B cell (primary cell): Measurements from ENCODE around the gene TMEM132A. TPM values are rescaled to one million over a fixed set of nuclear protein-coding genes. Genes with fewer than 3 reads are reported as not detected.

Experiments used
- ATAC-seq: fragments of 200-7000 bp; cut with Tn5 transposase; one replicate; pipeline ENCODE4 v1.10.0; 2021; ENCODE audit warnings: low read depth, mild to moderate bottlenecking, moderate number of reproducible peaks, moderate library complexity
- CTCF ChIA-PET: fragments of 350-600 bp; sonication (Branson Sonifier 250); formaldehyde crosslinking; loops from one replicate; lab custom pipeline; 2021; ENCODE audit warnings: antibody characterized with exemption, inconsistent platforms; lab: Charles Lee
- POLR2A ChIA-PET: fragments of 350-600 bp; sonication (Branson Sonifier 250); formaldehyde crosslinking; loops from one replicate; lab custom pipeline; 2021; ENCODE audit warnings: antibody characterized with exemption; lab: Charles Lee
- DNase-seq: peaks from one replicate; pipeline ENCODE4 v3.0.0; 2013
- H2AFZ ChIP-seq: 2 replicates; pipeline ENCODE4 v1.6.1; 2012; ENCODE audit warnings: mild to moderate bottlenecking, low read depth, low read length; ENCODE audit not compliant: insufficient read depth, poor library complexity, severe bottlenecking
- H3K27ac ChIP-seq, 2 donors: 1 replicate in 1 of 2; 2 replicates in 1 of 2; pipeline ENCODE4 v1.5.1; 2012 to 2013; ENCODE audit warnings: low read length in 2 of 2, mild to moderate bottlenecking in 2 of 2, moderate library complexity in 1 of 2
- H3K27me3 ChIP-seq, 4 experiments: fragments of 200-600 bp in 1 of 4; sonication (generic) in 1 of 4; replicated peaks in 1 of 4; 1 replicate in 2 of 4; 2 replicates in 2 of 4; pipeline versions ENCODE4 v1.6.1 to v1.7.0; 2013 to 2016; ENCODE audit warnings: low read length in 3 of 4, mild to moderate bottlenecking in 2 of 4, mixed read lengths in 1 of 4, moderate library complexity in 1 of 4; ENCODE audit not compliant: insufficient read depth in 4 of 4, control insufficient read depth in 3 of 4; ENCODE audit errors: control extremely low read depth in 1 of 4
- H3K36me3 ChIP-seq, 2 experiments: replicated peaks in 1 of 2; 1 replicate in 1 of 2; 2 replicates in 1 of 2; pipeline versions ENCODE4 v1.6.1 to v1.7.1; 2013; ENCODE audit warnings: low read length in 1 of 2; ENCODE audit not compliant: insufficient read depth in 2 of 2, control insufficient read depth in 1 of 2; ENCODE audit errors: control extremely low read depth in 1 of 2, extremely low read depth in 1 of 2
- H3K4me1 ChIP-seq, 2 donors: fragments of 200-600 bp in 1 of 2; sonication (generic) in 1 of 2; 1 replicate in 1 of 2; 2 replicates in 1 of 2; pipeline versions ENCODE4 v1.5.1 to v1.6.1; 2013 to 2017; ENCODE audit warnings: low read length in 2 of 2; ENCODE audit not compliant: control insufficient read depth in 2 of 2, insufficient read depth in 2 of 2
- H3K4me2 ChIP-seq: replicated peaks from 2 replicates; pipeline ENCODE3; 2012; ENCODE audit warnings: mild to moderate bottlenecking, low read depth, low read length; ENCODE audit not compliant: poor library complexity, severe bottlenecking
- H3K4me3 ChIP-seq, 5 experiments: fragments of 200-600 bp in 1 of 5; sonication (generic) in 1 of 5; 1 replicate in 3 of 5; 2 replicates in 2 of 5; pipeline versions ENCODE4 v1.5.1 to v1.7.0; 2011 to 2016; ENCODE audit warnings: low read length in 4 of 5, mild to moderate bottlenecking in 4 of 5, low read depth in 2 of 5, control low read depth in 1 of 5, moderate library complexity in 1 of 5; ENCODE audit not compliant: insufficient read depth in 1 of 5; ENCODE audit errors: control extremely low read depth in 1 of 5, extremely low read depth in 1 of 5
- H3K79me2 ChIP-seq: fragments of 200-600 bp; sonication (generic); one replicate; pipeline ENCODE4 v1.6.0; 2016; ENCODE audit warnings: low read length; ENCODE audit not compliant: control insufficient read depth, insufficient read depth
- H3K9ac ChIP-seq: fragments of 200-600 bp; sonication (generic); 2 replicates; pipeline ENCODE4 v1.6.1; 2017; ENCODE audit warnings: mild to moderate bottlenecking, low read length, moderate library complexity
- H3K9me3 ChIP-seq, 3 donors: one replicate each; pipeline versions ENCODE4 v1.6.1 to v1.7.1; 2013; ENCODE audit warnings: low read length in 2 of 3; ENCODE audit not compliant: control insufficient read depth in 2 of 3, insufficient read depth in 1 of 3; ENCODE audit errors: control extremely low read depth in 1 of 3
- H4K20me1 ChIP-seq: 2 replicates; pipeline ENCODE4 v1.6.0; 2012; ENCODE audit warnings: mild to moderate bottlenecking, low read length; ENCODE audit not compliant: insufficient read depth, control insufficient read depth, poor library complexity, severe bottlenecking
- H3K27ac Mint-ChIP-seq: one replicate; pipeline ENCODE4 v1.8.0; 2021; ENCODE audit warnings: mixed read lengths
- H3K27me3 Mint-ChIP-seq: one replicate; pipeline ENCODE4 v1.8.0; 2021; ENCODE audit warnings: mixed read lengths
- H3K4me1 Mint-ChIP-seq: one replicate; pipeline ENCODE4 v1.8.0; 2021; ENCODE audit warnings: mixed read lengths
- H3K4me3 Mint-ChIP-seq: one replicate; pipeline ENCODE4 v1.8.0; 2021; ENCODE audit warnings: mixed read lengths
- H3K9me3 Mint-ChIP-seq: one replicate; pipeline ENCODE4 v1.8.0; 2022; ENCODE audit warnings: mixed read lengths; ENCODE audit not compliant: insufficient read depth
- CTCF ChIP-seq: fragments of 200-600 bp; IDR thresholded peaks from one replicate; pipeline ENCODE4 v1.8.0; 2022; ENCODE audit warnings: antibody characterized with exemption, mild to moderate bottlenecking
- EZH2 ChIP-seq: IDR thresholded peaks from 2 replicates; pipeline ENCODE4 v1.6.1; 2012; ENCODE audit warnings: borderline replicate concordance, low read depth, mild to moderate bottlenecking, moderate library complexity, low read length; ENCODE audit not compliant: insufficient read depth, poor library complexity, severe bottlenecking
- WGBS: methylation state at CpG from one replicate; pipeline ENCODE4 v1.1.5; 2013; ENCODE audit warnings: missing lambda C conversion rate; ENCODE audit not compliant: insufficient coverage; 5-methylcytosine and 5-hydroxymethylcytosine counted together
- intact Hi-C: fragments of 100-400 bp; cut with micrococcal nuclease; formaldehyde crosslinking; loops from one replicate; pipeline ENCODE4 v1.10.0; 2022
- polyA plus RNA-seq: library from polyadenylated mRNA; depleted of rRNA; stranded (reverse); fragments of >200 nt; gene quantifications from 2 replicates; pipeline ENCODE4 v1.2.3, GENCODE V29; 2012
- total RNA-seq, 2 donors: library from RNA; stranded (reverse); fragments of 120-200 nt in 1 of 2; gene quantifications; 1 replicate in 1 of 2; 2 replicates in 1 of 2; pipeline versions ENCODE4 v1.2.3 to v1.2.4, GENCODE V29; 2013 to 2022

The TMEM132A gene
- total and polyA plus RNA-seq, 2 donors (not counting 1 experiment from before 2014, with no cell fraction given), result 1.2 to 11.3 TPM

- H3K9ac ChIP-seq, result peak overlapping the region; percentile 88
- intact Hi-C loops, result loop anchor here (5.0 kb wide), 1 partner anchor 109 kb away; the partner anchor contains the start of gene CCDC86
- no peaks in the 10 kb centered on the region for H3K9me3 ChIP-seq
These were observed 27.3 kb downstream of the TMEM132A start for GRCh38 chr11:60951606-60951903.

GRCh38 chr11:60951904-60952741 lies 27.9 kb downstream of the TMEM132A start, which contains the start of gene SLC15A3:
TSS of gene SLC15A3 (minus strand) at chr11:60952176. CDS start at chr11:60951551, 625 bp downstream.
- 0% methylated on average over 17 of the region's 23 CpGs for WGBS
- H2AFZ ChIP-seq, result peak within 1 kb of the TSS; percentile 91
- DNase-seq, result peak; percentile 91

More at GRCh38 chr11:60951606-60951903, 27.3 kb downstream of the TMEM132A start:
- peaks cover 55% of the 10 kb centered on the region for H3K4me1 Mint-ChIP-seq
- H3K4me3 Mint-ChIP-seq, result peak overlapping the region; percentile 90
- peak overlapping the region; percentile 91 for H2AFZ ChIP-seq
- no peaks in the 10 kb centered on the region for H3K9me3 Mint-ChIP-seq
- H3K79me2 ChIP-seq, result peaks cover 56% of the 10 kb centered on the region
- no peak for TF ChIP-seq EZH2
- POLR2A ChIA-PET, result interaction anchor here (0.7 to 3.6 kb wide), 4 partner anchors 19 to 125 kb away, joined by 3 to 26 read pairs (median 11); partner anchors contain the start of gene TMEM109
- no peaks in the 10 kb centered on the region for H3K27me3 ChIP-seq
- peak overlapping the region; percentile 94 for H3K27ac Mint-ChIP-seq
- DNase-seq (no peak), ATAC-seq (peak; percentile 8)
- H3K27me3 Mint-ChIP-seq, result no peaks in the 10 kb centered on the region
- H3K4me2 ChIP-seq, result peak overlapping the region; percentile 100
- H3K4me3 ChIP-seq, result peak overlapping the region; percentile 53 to 99 (median 81)
- CTCF ChIA-PET, result interaction anchor here (0.8 to 3.1 kb wide), 4 partner anchors 9 to 36 kb away, joined by 3 to 14 read pairs (median 4); no protein-coding TSS in a partner anchor
- peak overlapping the region; percentile 91 to 98 for H3K27ac ChIP-seq
- H3K36me3 ChIP-seq, result peaks cover 2 to 14% of the 10 kb centered on the region in 2 experiments
- H4K20me1 ChIP-seq, result peaks cover 34% of the 10 kb centered on the region
- H3K4me1 ChIP-seq, result peaks cover 48 to 62% of the 10 kb centered on the region in 2 donors
- WGBS, result 1% methylated on average over 8 of the region's 8 CpGs

More at GRCh38 chr11:60951904-60952741, 27.9 kb downstream of the TMEM132A start, which contains the start of gene SLC15A3:
- Histone ChIP-seq H3K36me3 (peaks cover 2 to 12% of the 10 kb centered on the region in 2 experiments), H3K9me3 (no peaks in the 10 kb centered on the region), H3K79me2 (peaks cover 56% of the 10 kb centered on the region), H3K4me1 (peaks cover 48 to 62% of the 10 kb centered on the region in 2 donors), H3K4me3 (peak within 1 kb of the TSS; percentile 53 to 99 (median 81)), H4K20me1 (peaks cover 30% of the 10 kb centered on the region), H3K9ac (peak within 1 kb of the TSS; percentile 88), H3K27me3 (no peaks in the 10 kb centered on the region), H3K4me2 (peak within 1 kb of the TSS; percentile 100), H3K27ac (peak within 1 kb of the TSS; percentile 91 to 98)
- no peaks in the 10 kb centered on the region for H3K27me3 Mint-ChIP-seq
- H3K27ac Mint-ChIP-seq, result peak within 1 kb of the TSS; percentile 94
- intact Hi-C loops, result loop anchor here (1.0 to 5.0 kb wide), 6 partner anchors 19 to 118 kb away; partner anchors contain the start of genes CCDC86, CD6 and PRPF19
- CTCF ChIA-PET, result interaction anchor here (0.8 to 3.1 kb wide), 4 partner anchors 9 to 37 kb away, joined by 3 to 14 read pairs (median 4); no protein-coding TSS in a partner anchor
- no peak for TF ChIP-seq CTCF
- TF ChIP-seq EZH2, result no peak
- peak; percentile 88 for ATAC-seq
- H3K4me3 Mint-ChIP-seq, result peak within 1 kb of the TSS; percentile 90
- H3K9me3 Mint-ChIP-seq, result no peaks in the 10 kb centered on the region
- peaks cover 55% of the 10 kb centered on the region for H3K4me1 Mint-ChIP-seq
- POLR2A ChIA-PET, result interaction anchor here (0.7 to 3.6 kb wide), 6 partner anchors 18 to 125 kb away, joined by 3 to 26 read pairs (median 10); partner anchors contain the start of gene TMEM109
